H1 (cell line): Measurements from ENCODE around the gene TP63. TPM values are rescaled to one million over a fixed set of nuclear protein-coding genes. Genes with fewer than 3 reads are reported as not detected.

Experiments used
- CTCF ChIA-PET: fragments of 300-600 bp; sonication (Branson Sonifier 250); formaldehyde crosslinking; loops from one replicate; lab custom pipeline; 2021; ENCODE audit not compliant: partially characterized antibody; lab: Charles Lee
- POLR2A ChIA-PET: fragments of 300-600 bp; sonication (Branson Sonifier 250); formaldehyde crosslinking; loops from one replicate; lab custom pipeline; 2021; ENCODE audit warnings: inconsistent platforms; ENCODE audit not compliant: partially characterized antibody; lab: Charles Lee
- DNase-seq, 2 experiments: peaks; one replicate each; pipeline versions ENCODE4 v3.0.0 to v3.0.0-alpha.2; 2010 to 2022; ENCODE audit warnings: low spot score in 2 of 2, low read depth in 1 of 2, mixed read lengths in 1 of 2
- FAIRE-seq: peaks from 2 replicates; lab custom pipeline; 2011; peaks lifted over from hg19 to GRCh38; lab: Jason Lieb, UNC
- H2AFZ ChIP-seq: 2 replicates; pipeline ENCODE4 v1.8.1; 2012; ENCODE audit warnings: low read length, inconsistent platforms
- H2AK5ac ChIP-seq: 2 replicates; pipeline ENCODE4 v1.6.1; 2013; ENCODE audit warnings: low read depth, low read length
- H2BK120ac ChIP-seq: replicated peaks from 2 replicates; pipeline ENCODE3; 2013; ENCODE audit warnings: low read depth, low read length, inconsistent platforms
- H2BK12ac ChIP-seq: 2 replicates; pipeline ENCODE4 v1.6.1; 2013; ENCODE audit warnings: low read depth, low read length
- H2BK15ac ChIP-seq: 2 replicates; pipeline ENCODE4 v1.6.1; 2013; ENCODE audit warnings: low read length
- H2BK20ac ChIP-seq: 2 replicates; pipeline ENCODE4 v1.6.1; 2013; ENCODE audit warnings: low read length
- H2BK5ac ChIP-seq: 2 replicates; pipeline ENCODE4 v1.6.1; 2013; ENCODE audit warnings: low read depth, low read length
- H3K14ac ChIP-seq: 2 replicates; pipeline ENCODE4 v1.6.1; 2013; ENCODE audit warnings: inconsistent platforms; ENCODE audit not compliant: insufficient read length
- H3K18ac ChIP-seq: 2 replicates; pipeline ENCODE4 v1.6.1; 2013; ENCODE audit warnings: low read length; ENCODE audit errors: extremely low read depth
- H3K23ac ChIP-seq: 2 replicates; pipeline ENCODE4 v1.6.1; 2013; ENCODE audit warnings: inconsistent platforms; ENCODE audit not compliant: insufficient read length
- H3K23me2 ChIP-seq: 2 replicates; pipeline ENCODE4 v1.6.1; 2013; ENCODE audit warnings: low read depth, low read length
- H3K27ac ChIP-seq: 2 replicates; pipeline ENCODE4 v1.6.1; 2011; ENCODE audit warnings: low read depth, low read length, inconsistent platforms
- H3K27me3 ChIP-seq, 4 experiments: replicated peaks in 1 of 4; 1 replicate in 1 of 4; 2 replicates in 3 of 4; pipeline versions ENCODE4 v1.6.1 to v1.8.1; 2011 to 2013; ENCODE audit warnings: low read length in 3 of 4, mild to moderate bottlenecking in 3 of 4, inconsistent platforms in 2 of 4, mixed read lengths in 2 of 4, moderate library complexity in 1 of 4; ENCODE audit not compliant: control insufficient read depth in 3 of 4, insufficient read depth in 3 of 4; ENCODE audit errors: extremely low read depth in 1 of 4
- H3K36me3 ChIP-seq, 4 experiments: 2 replicates each; pipeline versions ENCODE4 v1.6.1 to v1.8.1; 2011 to 2013; ENCODE audit warnings: mild to moderate bottlenecking in 4 of 4, low read length in 3 of 4, moderate library complexity in 2 of 4, control low read depth in 1 of 4, inconsistent platforms in 1 of 4; ENCODE audit not compliant: insufficient read depth in 4 of 4, control insufficient read depth in 2 of 4
- H3K4ac ChIP-seq: replicated peaks from 2 replicates; pipeline ENCODE3; 2013; ENCODE audit warnings: low read length, low read depth, mixed read lengths, inconsistent platforms; ENCODE audit not compliant: insufficient read length
- H3K4me1 ChIP-seq, 4 experiments: replicated peaks in 1 of 4; 1 replicate in 1 of 4; 2 replicates in 3 of 4; pipeline versions ENCODE4 v1.6.1 to v1.8.1; 2011 to 2013; ENCODE audit warnings: low read length in 3 of 4, inconsistent platforms in 2 of 4, mixed read lengths in 1 of 4; ENCODE audit not compliant: insufficient read depth in 4 of 4, control insufficient read depth in 3 of 4
- H3K4me2 ChIP-seq, 2 experiments: 2 replicates each; pipeline versions ENCODE4 v1.6.1 to v1.8.1; 2011 to 2013; ENCODE audit warnings: low read depth in 2 of 2, low read length in 2 of 2, control low read depth in 1 of 2, inconsistent platforms in 1 of 2, mild to moderate bottlenecking in 1 of 2; ENCODE audit not compliant: insufficient read depth in 1 of 2
- H3K4me3 ChIP-seq, 4 experiments: fragments of 200-600, 300-600 bp in 1 of 4; sonication (generic), shearing (Covaris generic), sonication (Bioruptor Twin) in 1 of 4; 2 replicates each; pipeline versions ENCODE4 v1.5.1 to v1.8.1; 2011 to 2016; ENCODE audit warnings: low read length in 4 of 4, low read depth in 3 of 4, control low read depth in 2 of 4, inconsistent platforms in 2 of 4, mild to moderate bottlenecking in 2 of 4, mixed read lengths in 1 of 4, moderate library complexity in 1 of 4; ENCODE audit not compliant: insufficient read depth in 2 of 4; ENCODE audit errors: extremely low read depth in 1 of 4
- H3K56ac ChIP-seq: replicated peaks from 2 replicates; pipeline ENCODE3; 2013; ENCODE audit warnings: low read depth, mild to moderate bottlenecking, mixed read lengths, low read length, inconsistent platforms; ENCODE audit not compliant: insufficient read length
- H3K79me1 ChIP-seq: 2 replicates; pipeline ENCODE4 v1.6.1; 2013; ENCODE audit warnings: low read depth, low read length, control low read depth
- H3K79me2 ChIP-seq, 2 experiments: 2 replicates each; pipeline versions ENCODE4 v1.6.1 to v1.8.1; 2012 to 2013; ENCODE audit warnings: low read length in 2 of 2, mild to moderate bottlenecking in 2 of 2, inconsistent platforms in 1 of 2; ENCODE audit not compliant: insufficient read depth in 2 of 2, control insufficient read depth in 1 of 2
- H3K9ac ChIP-seq, 4 experiments: replicated peaks in 1 of 4; 1 replicate in 1 of 4; 2 replicates in 3 of 4; pipeline versions ENCODE4 v1.6.1 to v1.8.1; 2011 to 2013; ENCODE audit warnings: low read depth in 3 of 4, low read length in 3 of 4, control low read depth in 2 of 4, mild to moderate bottlenecking in 2 of 4, moderate library complexity in 2 of 4, inconsistent platforms in 1 of 4; ENCODE audit errors: extremely low read depth in 1 of 4
- H3K9me3 ChIP-seq, 2 experiments: 2 replicates each; pipeline versions ENCODE4 v1.6.1 to v1.8.1; 2012 to 2013; ENCODE audit warnings: mild to moderate bottlenecking in 2 of 2, moderate library complexity in 2 of 2, control low read depth in 1 of 2, inconsistent platforms in 1 of 2, low read depth in 1 of 2, low read length in 1 of 2, mixed read lengths in 1 of 2; ENCODE audit not compliant: insufficient read depth in 2 of 2
- H4K20me1 ChIP-seq, 2 experiments: replicated peaks in 1 of 2; 2 replicates each; pipeline versions ENCODE3 to v1.8.1; 2011 to 2013; ENCODE audit warnings: inconsistent platforms in 2 of 2, low read length in 2 of 2, mild to moderate bottlenecking in 1 of 2; ENCODE audit not compliant: insufficient read depth in 2 of 2, control insufficient read depth in 1 of 2
- H4K5ac ChIP-seq: 2 replicates; pipeline ENCODE4 v1.6.1; 2013; ENCODE audit warnings: low read length, low read depth, mixed read lengths, inconsistent platforms; ENCODE audit not compliant: insufficient read length
- H4K8ac ChIP-seq: 2 replicates; pipeline ENCODE4 v1.8.0; 2013; ENCODE audit warnings: mild to moderate bottlenecking, moderate library complexity, low read length, inconsistent platforms; ENCODE audit not compliant: insufficient read depth; ENCODE audit errors: extremely low read depth
- H4K91ac ChIP-seq: replicated peaks from 2 replicates; pipeline ENCODE3; 2013; ENCODE audit warnings: low read length, mixed read lengths, inconsistent platforms; ENCODE audit not compliant: insufficient read length
- ATF2 ChIP-seq: IDR thresholded peaks from 2 replicates; pipeline ENCODE4 v1.6.1; 2012; ENCODE audit warnings: low read length, inconsistent platforms
- GTF2F1 ChIP-seq: IDR thresholded peaks from 2 replicates; pipeline ENCODE4 v1.6.1; 2012; ENCODE audit warnings: low read depth, low read length, improper control_type of control experiment, borderline replicate concordance
- MAX ChIP-seq: IDR thresholded peaks from 2 replicates; pipeline ENCODE4 v1.6.1; 2012; ENCODE audit warnings: inconsistent platforms
- POLR2AphosphoS5 ChIP-seq: IDR thresholded peaks from 2 replicates; pipeline ENCODE4 v1.6.1; 2011; ENCODE audit warnings: low read depth, low read length
- USF2 ChIP-seq: IDR thresholded peaks from 2 replicates; pipeline ENCODE4 v1.6.1; 2011; ENCODE audit warnings: low read length, improper control_type of control experiment
- WGBS, 2 experiments: shearing (Covaris generic) in 1 of 2; methylation state at CpG; one replicate each; pipeline versions ENCODE4 v1.1.6 to v1.1.7; 2013 to 2015; ENCODE audit warnings: low lambda C conversion rate in 2 of 2, mixed read lengths in 2 of 2, inconsistent platforms in 1 of 2, low coverage in 1 of 2, missing lambda C conversion rate in 1 of 2; ENCODE audit not compliant: insufficient replicate concordance in 2 of 2, insufficient coverage in 1 of 2, insufficient read length in 1 of 2; ENCODE audit errors: extremely low coverage in 1 of 2, missing lambda C conversion rate in 1 of 2; 5-methylcytosine and 5-hydroxymethylcytosine counted together
- polyA plus RNA-seq, 7 experiments: library from polyadenylated mRNA; depleted of rRNA in 3 of 7; stranded (reverse) in 5 of 7; unstranded in 2 of 7; fragments of >200 nt in 5 of 7; fragments of 200-250 nt in 2 of 7; gene quantifications; 1 replicate in 5 of 7; 2 replicates in 1 of 7; 4 replicates in 1 of 7; pipeline versions ENCODE4 v1.2.1 to v1.2.3, GENCODE V29; 2011 to 2013; ENCODE audit warnings: missing spikeins in 2 of 7, mixed read lengths in 2 of 7
- total RNA-seq: library from RNA; stranded (reverse); fragmentation: NEBNext Ultra II Directional; extraction: Animal tissue kit (Norgen Biotek cat#: 25700); gene quantifications from 2 replicates; pipeline ENCODE4 v1.2.1, GENCODE V29; 2021

TP63 gene
- total and polyA plus RNA-seq, 2 of the 8 experiments (the other 6 are each of a cell fraction or from before 2014, with no cell fraction given), result not detected

GRCh38 chr3:189779166-189779565, 148.0 kb downstream of the TP63 start:
- Histone ChIP-seq H3K4me2 (no peak overlapping the region), H3K18ac (no peak overlapping the region), H3K79me2 (no peaks in the 10 kb centered on the region), H3K56ac (no peak overlapping the region), H2BK12ac (no peak overlapping the region), H2BK5ac (no peak overlapping the region), H4K8ac (no peak overlapping the region), H3K9ac (no peak overlapping the region), H3K14ac (no peak overlapping the region), H4K20me1 (peaks cover 0 to 2% of the 10 kb centered on the region in 2 experiments), H3K27me3 (peaks cover 30 to 67% (median 59%) of the 10 kb centered on the region in 4 experiments), H3K23ac (no peak overlapping the region), H3K27ac (no peak overlapping the region), H3K36me3 (no peaks in the 10 kb centered on the region), H3K4ac (no peak overlapping the region), H4K91ac (no peak overlapping the region), H3K79me1 (no peaks in the 10 kb centered on the region), H4K5ac (no peak overlapping the region), H2BK20ac (no peak overlapping the region), H2AFZ (no peak overlapping the region), H2AK5ac (no peak overlapping the region), H3K4me3 (no peak overlapping the region), H2BK15ac (no peak overlapping the region), H3K23me2 (no peaks in the 10 kb centered on the region), H3K4me1 (no peaks in the 10 kb centered on the region), H2BK120ac (no peak overlapping the region), H3K9me3 (no peaks in the 10 kb centered on the region)
- ChIA-PET POLR2A (no interaction called here), CTCF (interaction anchor here (1.0 to 1.6 kb wide), 4 partner anchors 36 to 461 kb away, joined by 3 to 9 read pairs (median 4); no protein-coding TSS in a partner anchor)
- FAIRE-seq (no peak), DNase-seq (no peak)
- TF ChIP-seq USF2 (no peak), ATF2 (no peak), MAX (no peak), POLR2AphosphoS5 (no peak), GTF2F1 (no peak)
- 73% methylated on average over 3 of the region's 3 CpGs; no CpG with 5 or more reads in 1 of the 2 experiments for WGBS, 2 experiments
